ENCODE results near the gene SLC25A47. TPM values are rescaled to one million over a fixed set of nuclear protein-coding genes. Genes with fewer than 3 reads are reported as not detected.

Gene SLC25A47
- total and polyA plus RNA-seq, 9 of the 15 experiments (the other 6 are each of a cell fraction or from before 2014, with no cell fraction given): 0.09 to 0.23 (median 0.22) TPM; not detected in 6

DNA sequence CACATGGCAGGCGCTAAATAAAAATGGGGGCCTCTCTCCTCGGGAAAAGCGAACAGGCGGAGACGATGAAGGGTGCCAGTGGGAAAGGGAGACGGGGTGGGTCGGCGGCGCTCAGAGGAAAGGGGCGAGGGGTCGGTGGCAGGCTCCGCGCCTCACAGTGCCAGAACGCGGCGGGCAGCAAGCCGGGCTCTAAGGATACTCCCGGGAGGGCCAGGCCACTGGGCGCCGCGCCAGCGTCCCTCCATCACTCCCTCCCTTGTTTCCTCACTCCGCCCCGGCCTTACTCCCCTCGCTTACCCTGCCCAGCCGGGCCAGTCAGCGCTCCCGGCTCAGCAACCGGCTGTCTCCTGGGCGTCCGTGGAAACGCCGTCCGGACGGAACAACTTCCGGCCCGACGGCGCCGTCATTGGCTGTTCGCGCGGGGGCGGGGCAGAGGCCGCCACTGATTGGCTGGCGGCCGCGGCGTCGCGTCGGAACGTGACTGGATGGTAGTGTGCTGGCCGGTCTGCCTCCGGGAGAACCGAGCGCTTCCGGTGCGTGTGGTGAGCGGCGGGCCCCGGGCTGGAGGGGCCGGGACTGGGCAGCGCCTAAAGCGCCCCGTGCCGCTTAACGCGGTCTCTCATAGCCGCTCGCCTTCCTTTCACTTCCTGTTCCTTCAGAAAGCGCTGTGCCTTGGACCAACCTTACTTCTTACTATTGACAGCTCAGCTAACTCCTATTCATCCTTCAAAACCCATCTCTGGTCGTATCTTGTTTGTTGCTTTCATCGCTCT is 53.0 kb downstream of the SLC25A47 start, which contains the start of gene WDR25 (continued):
- no peak for TF ChIP-seq HOXB6 (CRISPR knock-in tag; IDR thresholded peaks at IDR 0.05; ENCODE audit: borderline replicate concordance)
- TF ChIP-seq POLR2B (IDR thresholded peaks at IDR 0.05; ENCODE audit: low read depth, partially characterized antibody): peak; percentile 34
- 0 out of 2 replicates have a peak, but pooled peaks have one; percentile 49 for TF ChIP-seq RNF2 (IDR thresholded peaks at IDR 0.05)
- TF ChIP-seq, protein P1, sequence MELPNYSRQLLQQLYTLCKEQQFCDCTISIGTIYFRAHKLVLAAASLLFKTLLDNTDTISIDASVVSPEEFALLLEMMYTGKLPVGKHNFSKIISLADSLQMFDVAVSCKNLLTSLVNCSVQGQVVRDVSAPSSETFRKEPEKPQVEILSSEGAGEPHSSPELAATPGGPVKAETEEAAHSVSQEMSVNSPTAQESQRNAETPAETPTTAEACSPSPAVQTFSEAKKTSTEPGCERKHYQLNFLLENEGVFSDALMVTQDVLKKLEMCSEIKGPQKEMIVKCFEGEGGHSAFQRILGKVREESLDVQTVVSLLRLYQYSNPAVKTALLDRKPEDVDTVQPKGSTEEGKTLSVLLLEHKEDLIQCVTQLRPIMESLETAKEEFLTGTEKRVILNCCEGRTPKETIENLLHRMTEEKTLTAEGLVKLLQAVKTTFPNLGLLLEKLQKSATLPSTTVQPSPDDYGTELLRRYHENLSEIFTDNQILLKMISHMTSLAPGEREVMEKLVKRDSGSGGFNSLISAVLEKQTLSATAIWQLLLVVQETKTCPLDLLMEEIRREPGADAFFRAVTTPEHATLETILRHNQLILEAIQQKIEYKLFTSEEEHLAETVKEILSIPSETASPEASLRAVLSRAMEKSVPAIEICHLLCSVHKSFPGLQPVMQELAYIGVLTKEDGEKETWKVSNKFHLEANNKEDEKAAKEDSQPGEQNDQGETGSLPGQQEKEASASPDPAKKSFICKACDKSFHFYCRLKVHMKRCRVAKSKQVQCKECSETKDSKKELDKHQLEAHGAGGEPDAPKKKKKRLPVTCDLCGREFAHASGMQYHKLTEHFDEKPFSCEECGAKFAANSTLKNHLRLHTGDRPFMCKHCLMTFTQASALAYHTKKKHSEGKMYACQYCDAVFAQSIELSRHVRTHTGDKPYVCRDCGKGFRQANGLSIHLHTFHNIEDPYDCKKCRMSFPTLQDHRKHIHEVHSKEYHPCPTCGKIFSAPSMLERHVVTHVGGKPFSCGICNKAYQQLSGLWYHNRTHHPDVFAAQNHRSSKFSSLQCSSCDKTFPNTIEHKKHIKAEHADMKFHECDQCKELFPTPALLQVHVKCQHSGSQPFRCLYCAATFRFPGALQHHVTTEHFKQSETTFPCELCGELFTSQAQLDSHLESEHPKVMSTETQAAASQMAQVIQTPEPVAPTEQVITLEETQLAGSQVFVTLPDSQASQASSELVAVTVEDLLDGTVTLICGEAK (IDR thresholded peaks at IDR 0.05): peak; percentile 99
- TF ChIP-seq, protein P1 (CRISPR knock-in tag; IDR thresholded peaks at IDR 0.05): no peak
- 0 out of 2 replicates have a peak, but pooled peaks have one; percentile 41 for TF ChIP-seq GTF2E2 (tag; IDR thresholded peaks at IDR 0.05)
- peak; percentile 56; the same call in 1 of the 2 replicates for TF ChIP-seq JUND (IDR thresholded peaks at IDR 0.05; ENCODE audit: borderline replicate concordance, low read depth, low read length)
- TF ChIP-seq JUND (tag; IDR thresholded peaks at IDR 0.05; ENCODE audit: borderline replicate concordance, low read depth, low read length): no peak; the same call in 2 of the 3 replicates
- TF ChIP-seq, protein P2, sequence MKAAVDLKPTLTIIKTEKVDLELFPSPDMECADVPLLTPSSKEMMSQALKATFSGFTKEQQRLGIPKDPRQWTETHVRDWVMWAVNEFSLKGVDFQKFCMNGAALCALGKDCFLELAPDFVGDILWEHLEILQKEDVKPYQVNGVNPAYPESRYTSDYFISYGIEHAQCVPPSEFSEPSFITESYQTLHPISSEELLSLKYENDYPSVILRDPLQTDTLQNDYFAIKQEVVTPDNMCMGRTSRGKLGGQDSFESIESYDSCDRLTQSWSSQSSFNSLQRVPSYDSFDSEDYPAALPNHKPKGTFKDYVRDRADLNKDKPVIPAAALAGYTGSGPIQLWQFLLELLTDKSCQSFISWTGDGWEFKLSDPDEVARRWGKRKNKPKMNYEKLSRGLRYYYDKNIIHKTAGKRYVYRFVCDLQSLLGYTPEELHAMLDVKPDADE (conservative IDR thresholded peaks at IDR 0.05; ENCODE audit: control insufficient read depth, low read depth, low read length): peak; percentile 58; the same call in 1 of the 2 replicates
- TF ChIP-seq L3MBTL2 (IDR thresholded peaks at IDR 0.05): peak; percentile 59
- TF ChIP-seq TOE1 (IDR thresholded peaks at IDR 0.05; ENCODE audit: borderline replicate concordance): no peak; the same call in 1 of the 2 replicates
- TF ChIP-seq TOE1 (CRISPR knock-in tag; IDR thresholded peaks at IDR 0.05; ENCODE audit: borderline replicate concordance, low read depth): no peak
- TF ChIP-seq CHD1 (IDR thresholded peaks at IDR 0.05; ENCODE audit: low read length): peak; percentile 32
- TF ChIP-seq FUS (optimal IDR thresholded peaks at IDR 0.05; ENCODE audit: low read depth, low read length): peak; percentile 57
- peak; percentile 22; the same call in 1 of the 2 replicates for TF ChIP-seq MXI1 (IDR thresholded peaks at IDR 0.05; ENCODE audit: low read depth, low read length)
- peak; percentile 92 for TF ChIP-seq CREM (IDR thresholded peaks at IDR 0.05; ENCODE audit: low read depth)
- TF ChIP-seq POLR2A (conservative IDR thresholded peaks at IDR 0.05): peak; percentile 83
- peak; percentile 60 for TF ChIP-seq PRPF4 (IDR thresholded peaks at IDR 0.05; ENCODE audit: insufficient read depth, low read depth, low read length, poor library complexity, severe bottlenecking)
- peak; percentile 69 for TF ChIP-seq EP400 (IDR thresholded peaks at IDR 0.05)

Measured in K562 (cell line).